Measurements from ENCODE around the gene MCIDAS. TPM values are rescaled to one million over a fixed set of nuclear protein-coding genes. Genes with fewer than 3 reads are reported as not detected.

The MCIDAS gene
- total RNA-seq, 1 donor from 2014 or later: not detected

DNA sequence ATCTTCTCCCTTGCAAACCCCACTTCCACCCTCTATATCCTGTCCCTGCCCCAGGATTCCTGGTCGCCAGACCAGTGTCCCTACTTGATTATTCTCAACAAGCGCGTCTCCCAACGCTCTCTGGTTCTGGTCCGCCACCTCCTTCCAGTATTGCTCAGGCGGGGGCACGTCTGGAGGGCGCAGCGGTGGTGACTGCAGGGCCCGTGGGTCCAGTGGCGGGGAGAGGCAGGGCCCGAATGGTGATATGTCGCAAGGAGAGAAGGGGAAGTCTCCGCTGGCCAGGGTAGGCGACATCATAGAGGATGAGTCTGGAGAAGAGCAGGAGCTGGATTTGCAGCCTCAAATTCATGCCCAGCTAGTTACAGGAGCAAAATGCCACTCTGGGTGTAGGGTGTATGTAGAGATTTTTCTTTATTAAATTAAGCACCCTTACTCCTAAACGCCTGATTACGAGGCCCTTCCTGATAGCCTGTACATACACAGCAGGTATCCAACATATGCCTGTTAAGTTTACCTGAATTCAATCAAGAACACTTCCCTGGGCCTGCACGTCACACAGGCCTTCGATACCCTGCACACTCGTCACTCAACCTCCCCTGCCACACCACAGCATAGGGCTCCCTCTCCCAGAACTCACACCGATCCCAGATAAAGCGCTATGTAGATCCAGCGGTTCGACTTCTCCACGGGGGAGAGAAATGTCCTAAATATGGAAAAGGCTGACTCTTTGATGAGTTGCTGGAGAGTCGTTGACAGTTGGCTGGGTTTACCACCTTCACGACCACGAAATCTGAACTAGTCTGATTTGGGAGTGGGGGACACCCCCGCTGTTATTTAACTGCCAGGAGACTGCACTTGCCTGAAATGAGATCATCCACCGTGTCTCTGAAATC, 4.8 kb downstream of the MCIDAS start:
- DNase-seq: no peak

DNA sequence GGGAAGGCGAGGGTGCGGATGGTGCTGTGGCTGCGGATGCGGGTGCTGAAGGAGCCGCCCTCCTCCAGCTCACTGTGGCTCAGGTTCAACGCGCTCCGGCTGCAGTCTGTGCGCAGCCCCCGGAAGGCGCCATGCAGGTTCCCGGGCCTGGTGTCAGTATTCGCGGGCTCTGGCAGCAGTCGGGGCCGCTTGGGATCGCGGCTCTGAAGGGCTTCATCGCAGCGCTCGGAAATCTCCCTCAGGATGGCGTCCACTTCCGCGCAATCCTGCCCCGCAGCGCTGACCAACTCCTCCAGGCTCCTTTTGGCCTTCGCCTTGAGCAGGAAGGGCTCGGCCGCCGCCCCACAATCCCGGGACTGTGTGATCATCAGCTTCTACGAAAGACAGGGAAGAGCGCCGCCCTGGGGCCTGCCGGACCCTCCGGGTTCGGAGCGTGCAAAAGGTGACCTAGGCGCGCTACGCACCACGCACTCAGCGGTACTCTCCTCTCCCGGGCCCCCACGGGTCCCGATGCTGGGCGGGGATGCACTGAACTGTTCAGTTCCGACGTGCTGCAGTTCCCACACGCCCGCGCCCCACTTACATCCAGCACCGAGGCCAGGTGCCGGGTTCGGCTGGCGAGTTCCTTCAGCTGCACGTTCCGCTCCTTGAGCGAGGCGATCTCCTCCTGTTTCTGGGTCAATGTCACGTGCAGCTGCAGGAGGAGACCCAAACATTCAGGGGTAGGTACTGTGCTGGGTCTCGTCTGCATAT, 6.5 kb downstream of the MCIDAS start:
- DNase-seq: no peak

DNA sequence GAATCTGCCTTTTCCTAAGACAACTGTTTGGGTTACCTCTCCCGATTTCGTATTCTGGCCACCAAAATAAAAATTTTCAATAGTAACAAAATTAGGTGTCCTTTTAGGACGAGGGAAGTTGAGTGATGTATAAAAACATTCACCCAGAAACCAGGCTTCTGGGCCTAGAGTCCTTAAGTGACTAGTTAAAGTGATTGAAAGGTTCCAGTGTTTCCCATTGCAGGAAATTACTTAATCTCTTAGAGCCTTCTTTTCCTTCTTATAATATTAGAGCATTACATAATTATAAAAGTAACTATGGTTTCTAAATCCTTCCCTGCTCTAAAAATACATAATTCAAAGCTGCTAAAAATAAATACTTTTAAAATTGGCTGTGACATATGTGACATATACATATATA, 7.3 kb downstream of the MCIDAS start:
- no peak for DNase-seq

DNA sequence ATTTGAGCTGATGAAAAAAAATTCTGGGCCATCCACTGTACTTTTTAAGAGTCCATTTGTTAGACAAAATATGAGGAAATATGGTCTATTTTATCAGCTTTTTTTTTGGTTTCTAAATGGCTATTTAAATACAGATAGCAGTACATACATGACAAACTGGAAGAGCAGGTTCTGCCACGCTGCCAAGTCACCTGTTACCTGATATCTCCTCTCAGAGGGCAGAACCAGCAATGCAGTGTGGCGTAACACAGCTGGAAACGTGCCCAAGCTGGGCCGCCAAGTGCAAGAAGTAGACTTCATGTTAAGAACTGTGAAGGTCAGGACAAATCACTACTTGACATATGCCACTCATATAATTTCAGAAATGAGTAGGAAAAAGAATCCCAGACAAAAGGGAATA, 8.1 kb downstream of the MCIDAS start:
- peak; percentile 63 for DNase-seq

DNA sequence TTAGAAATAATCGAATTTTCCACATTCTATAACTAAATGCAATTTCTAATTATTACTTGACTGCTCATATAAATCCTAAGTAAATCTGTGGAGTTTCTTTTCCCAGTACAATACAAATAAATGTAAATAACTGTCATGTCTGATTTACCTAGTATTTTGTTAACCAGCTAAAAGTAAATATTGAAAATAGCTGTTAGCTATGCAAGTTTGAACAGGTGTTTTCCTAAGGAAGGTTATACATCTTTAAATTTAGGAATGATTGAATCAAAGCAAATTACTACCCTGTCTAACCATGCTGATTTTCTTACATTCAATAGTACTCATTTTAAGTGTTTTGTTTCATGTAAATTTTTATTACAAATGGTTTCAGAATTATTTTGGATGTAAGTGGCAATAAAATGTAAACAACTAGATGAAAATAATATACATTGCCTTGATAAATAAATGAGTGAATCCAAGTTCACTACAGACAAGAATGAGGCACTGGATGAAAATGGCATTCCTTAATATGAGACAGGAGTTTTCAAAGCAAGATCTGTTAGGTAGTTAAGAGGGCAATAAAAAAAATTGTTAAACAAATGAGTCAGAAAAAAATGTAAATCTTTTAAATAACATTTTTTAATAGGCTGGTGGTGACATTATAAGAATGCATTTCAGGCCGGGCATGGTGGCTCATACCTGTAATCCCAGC, 15.8 kb downstream of the MCIDAS start:
- DNase-seq: no peak

DNA sequence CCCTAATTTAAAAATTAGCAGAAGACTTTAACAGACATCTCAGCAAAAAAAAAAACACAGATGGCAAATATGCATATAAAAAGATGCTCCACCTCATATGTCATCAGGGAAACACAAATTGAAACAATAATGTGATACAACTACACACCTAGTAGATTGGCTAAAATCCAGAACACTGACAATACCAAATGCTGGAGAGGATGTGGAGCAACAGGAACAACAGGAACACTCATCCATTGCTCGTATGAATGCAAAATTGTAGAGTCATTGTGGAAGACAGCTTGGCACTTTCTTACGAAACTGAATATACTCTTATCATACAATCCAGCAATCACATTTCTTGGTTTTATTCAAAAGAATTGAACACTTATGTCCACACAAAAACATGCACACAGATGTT, 22.1 kb downstream of the MCIDAS start:
- DNase-seq: no peak

DNA sequence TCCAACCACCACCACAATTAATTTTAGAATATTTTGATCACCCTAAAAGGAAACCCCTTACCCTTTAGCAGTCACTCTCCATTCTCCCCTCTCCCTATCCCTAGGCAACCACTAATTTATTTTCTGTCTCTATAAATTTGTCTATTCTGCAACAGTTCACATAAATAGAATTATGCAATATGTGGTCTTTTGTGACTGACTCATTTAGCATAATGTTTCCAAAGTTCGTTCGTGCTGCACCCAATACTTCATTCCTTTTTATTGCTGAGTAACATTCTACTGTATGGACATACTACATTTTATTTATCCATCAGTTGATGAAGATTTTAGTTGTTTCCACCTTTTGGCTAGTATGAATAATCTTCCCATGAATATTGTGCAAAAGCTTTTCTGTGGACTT, 36.0 kb downstream of the MCIDAS start:
- no peak for DNase-seq

DNA sequence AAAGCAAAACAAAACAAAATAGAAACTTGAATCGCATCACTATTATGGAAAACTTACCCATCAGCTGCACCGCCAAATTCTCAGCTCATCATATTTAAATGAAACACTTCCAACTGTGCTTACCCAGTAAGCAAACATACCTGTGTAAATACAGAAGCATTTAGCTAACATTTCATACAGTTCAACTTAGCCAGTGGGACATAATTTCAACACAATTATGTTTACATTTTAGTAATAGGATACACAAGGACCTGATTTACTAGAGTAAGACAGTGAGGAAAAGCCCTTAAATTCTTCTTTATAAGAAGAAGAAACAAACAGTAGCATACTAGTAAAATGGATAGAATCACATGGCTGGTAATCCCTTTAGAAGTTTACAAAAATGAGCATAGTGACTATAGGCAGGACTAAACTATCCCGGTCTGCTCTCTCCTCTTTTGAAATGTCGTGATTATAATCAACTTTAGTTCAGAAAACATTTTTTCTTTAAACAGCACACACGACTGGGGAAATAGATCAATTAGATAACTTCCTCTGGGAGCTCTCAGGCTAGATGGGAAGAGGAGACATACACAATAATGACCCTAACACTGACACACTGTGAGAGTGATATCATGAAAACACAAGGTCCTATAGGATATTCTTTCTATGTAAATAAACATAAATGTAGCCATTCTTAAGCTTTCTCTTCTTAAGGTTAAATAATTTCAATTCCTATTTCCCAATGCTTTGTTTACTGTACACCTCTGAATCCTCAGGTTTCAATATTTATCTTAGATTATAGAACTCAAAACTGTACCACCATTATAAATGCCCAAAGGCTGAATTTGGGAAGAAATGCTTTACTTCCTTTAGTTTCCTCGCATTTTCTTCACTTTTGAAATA, 38.2 kb downstream of the MCIDAS start:
- DNase-seq: no peak

DNA sequence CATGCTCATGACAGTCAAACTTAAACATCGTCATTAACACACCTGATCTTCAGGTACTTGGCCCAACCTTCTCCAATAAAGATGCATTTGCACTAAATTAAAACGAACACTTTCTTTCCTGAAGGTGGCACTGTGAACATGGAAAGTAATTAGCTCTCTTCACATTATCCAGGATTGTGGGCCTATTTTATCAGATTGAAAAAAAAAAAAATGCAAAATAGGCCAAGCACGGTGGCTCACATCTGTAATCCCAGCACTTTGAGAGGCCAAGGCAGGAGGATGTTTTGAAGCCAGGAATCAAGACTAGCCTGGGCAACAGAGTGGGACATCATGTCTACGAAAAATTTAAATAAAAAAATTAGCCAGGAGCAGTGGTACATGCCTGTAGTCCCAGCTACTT, 39.7 kb downstream of the MCIDAS start:
- peak; percentile 26 for DNase-seq

DNA sequence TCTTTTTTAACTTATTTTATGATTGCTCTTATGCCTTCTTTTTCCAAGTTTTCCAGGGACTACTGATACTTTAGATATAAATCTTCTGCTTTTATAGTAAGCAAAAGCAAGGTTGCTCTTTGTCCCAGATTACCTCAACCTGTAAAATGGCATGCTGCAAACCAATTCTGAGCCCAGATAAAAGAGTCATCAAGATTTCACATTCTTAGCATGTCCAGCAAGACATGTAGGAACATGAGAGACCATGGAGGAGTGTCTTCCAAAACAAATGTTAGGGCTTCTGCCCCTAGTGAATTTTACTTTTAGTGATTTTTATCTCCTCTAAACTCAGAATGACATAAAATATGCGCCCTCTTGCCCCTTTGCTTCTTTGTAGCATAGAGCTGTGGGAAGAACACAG, 47.1 kb downstream of the MCIDAS start:
- no peak for DNase-seq

DNA sequence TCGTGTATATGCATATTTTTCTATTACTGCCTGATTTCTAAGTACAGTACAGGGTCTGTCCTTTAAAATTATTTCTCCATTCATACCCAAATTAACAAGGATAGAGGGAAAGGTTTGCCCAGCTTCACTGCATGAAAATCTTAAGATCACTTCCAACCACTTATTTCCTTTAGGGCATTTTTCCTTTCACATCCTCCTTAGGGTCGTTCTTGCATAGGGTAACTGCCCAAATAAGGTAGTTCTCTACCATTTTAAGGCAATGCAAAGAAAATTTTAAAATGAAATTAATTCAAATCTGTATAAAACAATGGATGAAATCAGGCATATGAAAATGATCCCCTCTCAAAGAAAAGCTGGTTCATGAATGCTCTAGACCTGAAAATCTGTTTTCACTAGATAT, 50.0 kb downstream of the MCIDAS start:
- no peak for DNase-seq

DNA sequence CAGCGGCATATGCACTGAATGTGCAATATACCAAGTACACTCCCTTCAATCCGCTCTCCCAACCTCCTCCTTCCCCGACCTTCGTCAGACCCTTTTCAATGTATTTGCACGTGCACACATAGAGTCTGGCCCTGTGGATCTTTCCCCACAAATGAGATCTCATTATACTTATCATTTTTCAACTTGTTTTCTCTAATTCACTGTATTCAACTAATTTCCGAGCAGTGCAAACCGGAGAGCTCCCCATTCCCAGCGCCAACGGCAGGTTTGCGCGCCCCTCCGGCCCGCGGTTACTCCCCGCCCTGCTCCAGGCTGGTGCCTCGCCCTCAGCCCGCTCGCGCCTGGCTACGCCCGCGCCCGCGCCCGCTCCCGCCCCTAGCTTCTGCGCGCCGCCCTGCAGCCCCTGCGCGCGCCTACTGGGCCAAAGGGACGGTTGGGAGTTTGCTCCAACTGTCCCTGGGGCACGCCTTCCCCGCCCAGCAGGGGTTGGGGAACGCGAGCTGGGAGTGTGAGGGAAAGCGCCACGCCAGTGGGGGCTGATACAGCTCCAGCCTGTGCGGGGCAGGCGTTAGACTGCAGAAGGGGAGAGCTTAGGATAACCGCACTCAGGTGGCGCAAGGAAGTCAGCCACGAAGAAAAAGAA, 50.8 kb downstream of the MCIDAS start:
- DNase-seq: peak; percentile 67

DNA sequence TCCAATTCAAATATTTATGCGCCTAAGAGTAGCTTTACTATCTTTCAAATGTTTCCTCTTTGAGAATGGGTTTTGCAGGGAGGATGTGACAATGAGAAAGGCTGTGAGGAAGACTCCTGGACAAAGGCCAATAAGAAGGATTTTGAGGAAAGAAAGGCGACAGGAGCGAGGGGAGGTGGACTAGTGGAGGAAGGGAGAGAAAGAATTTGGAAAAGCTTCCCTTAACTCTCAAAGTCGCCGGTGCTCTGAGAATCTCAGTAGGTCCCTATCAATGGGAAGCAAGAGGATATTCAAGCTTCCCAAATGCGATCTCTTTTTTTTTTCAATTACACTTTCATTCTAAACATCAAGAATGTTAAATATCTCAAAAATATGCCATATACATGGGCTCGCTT, 51.3 kb downstream of the MCIDAS start:
- DNase-seq: peak; percentile 16

DNA sequence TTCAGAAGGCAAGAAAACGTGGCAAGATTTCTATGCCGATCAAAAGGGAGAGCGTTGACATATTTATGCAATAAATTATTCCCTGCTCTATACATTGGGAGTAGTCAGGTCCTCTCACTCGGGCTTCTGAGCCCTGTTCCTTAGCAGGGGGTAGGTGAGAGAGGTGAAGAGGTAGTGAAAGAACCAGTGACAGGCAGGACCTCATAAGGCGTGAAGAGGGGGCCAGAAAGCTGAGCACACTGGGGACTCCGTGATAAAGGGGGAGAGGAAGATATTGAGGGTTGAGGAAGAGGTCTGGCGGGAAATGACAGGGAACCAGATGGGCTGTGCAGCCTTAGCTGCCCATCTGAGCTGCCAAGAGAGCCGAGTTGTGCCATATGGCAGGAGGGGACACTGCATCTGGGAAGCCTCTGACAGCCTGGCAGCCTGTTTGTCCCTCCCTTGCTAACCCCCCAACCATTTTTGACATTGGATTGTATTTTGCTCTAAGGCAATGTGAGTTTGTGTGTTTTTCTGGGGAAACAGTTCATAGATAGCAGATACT, 53.4 kb downstream of the MCIDAS start:
- DNase-seq: no peak

DNA sequence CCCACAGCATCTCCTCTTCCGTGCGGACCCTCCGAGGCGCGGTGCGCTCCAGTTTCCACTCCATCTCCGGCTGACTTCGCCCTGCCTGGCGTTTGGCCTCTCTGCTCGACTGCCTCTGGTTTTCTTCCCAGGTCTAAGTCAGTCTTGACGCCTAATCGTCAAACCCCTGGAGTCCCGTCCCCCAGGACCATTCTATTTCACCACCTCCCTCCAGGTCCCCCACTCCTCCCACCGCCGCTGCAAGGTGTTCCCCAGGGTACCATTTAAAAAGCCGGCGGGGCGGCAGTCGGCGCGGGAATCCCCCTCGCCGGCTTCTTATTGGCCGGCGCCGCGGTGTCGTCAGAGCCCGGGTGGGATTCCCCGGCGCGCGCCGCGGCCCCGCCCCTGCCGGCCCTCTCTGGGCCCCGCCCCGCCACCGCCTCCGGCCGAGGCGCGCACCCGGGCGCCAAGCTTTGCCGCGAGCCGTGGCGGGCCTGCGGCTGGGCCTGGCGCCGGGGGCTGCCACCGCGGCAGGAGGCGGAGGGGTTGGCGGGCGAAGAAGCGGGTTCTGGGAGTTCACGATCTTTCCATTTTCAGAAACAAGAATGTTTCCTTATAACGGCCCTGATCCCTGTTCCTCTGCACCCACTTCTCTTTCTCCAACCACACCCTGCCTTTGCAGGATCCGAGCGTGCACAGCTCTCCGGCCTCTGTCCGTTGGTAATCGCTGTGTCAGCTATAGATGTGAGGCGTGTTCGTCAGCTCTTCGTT, 54.0 kb downstream of the MCIDAS start, which contains the start of gene CDC20B:
Gene CDC20B (minus strand): TSS at position 241 of the 750 bp plus-strand sequence. CDS start 177 bp downstream, at position 64.
- DNase-seq: peak; percentile 89

DNA sequence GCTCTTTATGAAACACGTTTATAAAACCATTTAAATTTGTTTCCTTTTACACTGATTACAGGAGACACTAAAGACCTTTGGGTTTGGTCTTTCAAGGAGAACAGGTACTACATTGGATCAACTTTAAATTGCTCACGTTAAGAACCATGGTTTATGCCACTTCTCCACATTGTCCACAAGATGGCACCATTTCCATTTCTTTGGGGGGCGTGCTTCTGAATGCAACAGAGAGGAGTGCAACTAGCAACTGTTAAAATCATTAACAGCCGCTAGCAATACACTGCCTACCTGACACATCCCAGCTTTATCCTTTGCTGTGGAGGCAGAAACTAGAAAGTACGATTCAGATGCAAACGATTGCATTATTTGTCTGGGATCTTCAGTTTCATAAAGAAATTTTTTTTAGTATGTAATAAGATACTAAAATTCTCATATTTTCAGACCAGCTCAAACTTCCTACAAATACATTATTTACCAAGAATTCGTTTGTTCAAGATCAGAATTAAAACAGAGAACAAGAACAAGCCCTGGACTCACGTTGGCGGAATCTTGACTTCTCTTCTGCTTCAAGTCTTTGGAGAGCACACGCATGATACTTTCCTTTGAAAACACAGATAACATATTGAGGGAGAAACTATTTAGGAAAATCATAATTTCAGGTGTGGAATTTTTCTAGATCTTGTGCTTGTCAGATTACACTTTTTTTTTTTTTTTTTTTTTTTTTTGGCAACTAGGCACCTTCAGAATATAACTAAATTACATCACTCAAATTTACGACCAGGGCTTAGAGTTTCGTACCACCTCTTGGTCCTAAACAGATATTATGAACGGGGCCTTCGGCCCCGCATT, 54.8 kb downstream of the MCIDAS start:
- DNase-seq: peak; percentile 95

DNA sequence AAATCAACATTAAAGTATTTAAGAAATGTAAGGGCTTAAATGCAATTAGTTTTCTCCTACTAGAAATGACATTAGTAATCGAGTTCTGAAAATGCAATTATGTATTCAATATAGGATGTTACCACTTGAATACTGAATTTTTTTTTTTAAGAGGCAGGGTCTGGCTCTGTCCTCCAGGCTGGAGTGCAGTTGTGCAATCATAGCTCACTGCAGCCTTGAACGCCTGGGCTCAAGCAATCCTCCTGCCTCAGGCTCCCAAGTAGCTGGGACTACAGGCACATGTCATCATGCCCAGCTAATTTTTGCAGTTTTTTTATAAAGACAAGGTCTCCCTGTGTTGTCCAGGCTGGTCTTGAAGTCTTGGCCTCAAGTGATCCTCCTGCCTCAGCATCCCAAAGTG, 55.6 kb downstream of the MCIDAS start:
- DNase-seq: no peak
